BE2C (cell line): ENCODE data around the gene LAMA3.

ENCODE experiments used
- DNase-seq: peaks from one replicate; pipeline ENCODE4 v3.0.0-alpha.2; 2020
- H3K27me3 ChIP-seq: fragments of 250-450 bp; sonication (Bioruptor Pico); 2 replicates; pipeline ENCODE4 v1.5.1; 2020; ENCODE audit warnings: mild to moderate bottlenecking
- H3K36me3 ChIP-seq: fragments of 250-450 bp; sonication (Bioruptor Pico); 2 replicates; pipeline ENCODE4 v1.5.1; 2020; ENCODE audit warnings: mild to moderate bottlenecking
- H3K4me1 ChIP-seq: fragments of 250-450 bp; sonication (Bioruptor Pico); 2 replicates; pipeline ENCODE4 v1.5.1; 2020
- H3K4me3 ChIP-seq: 2 replicates; pipeline ENCODE4 v1.5.1; 2011; ENCODE audit warnings: low read depth, low read length
- H3K9me3 ChIP-seq: fragments of 250-450 bp; sonication (Bioruptor Pico); 2 replicates; pipeline ENCODE4 v1.5.1; 2020
- TF ChIP-seq, protein P1 (sequence below): IDR thresholded peaks from 2 replicates; pipeline ENCODE4 v1.5.1; 2012; ENCODE audit warnings: mild to moderate bottlenecking, low read depth, low read length

Gene LAMA3

DNA sequence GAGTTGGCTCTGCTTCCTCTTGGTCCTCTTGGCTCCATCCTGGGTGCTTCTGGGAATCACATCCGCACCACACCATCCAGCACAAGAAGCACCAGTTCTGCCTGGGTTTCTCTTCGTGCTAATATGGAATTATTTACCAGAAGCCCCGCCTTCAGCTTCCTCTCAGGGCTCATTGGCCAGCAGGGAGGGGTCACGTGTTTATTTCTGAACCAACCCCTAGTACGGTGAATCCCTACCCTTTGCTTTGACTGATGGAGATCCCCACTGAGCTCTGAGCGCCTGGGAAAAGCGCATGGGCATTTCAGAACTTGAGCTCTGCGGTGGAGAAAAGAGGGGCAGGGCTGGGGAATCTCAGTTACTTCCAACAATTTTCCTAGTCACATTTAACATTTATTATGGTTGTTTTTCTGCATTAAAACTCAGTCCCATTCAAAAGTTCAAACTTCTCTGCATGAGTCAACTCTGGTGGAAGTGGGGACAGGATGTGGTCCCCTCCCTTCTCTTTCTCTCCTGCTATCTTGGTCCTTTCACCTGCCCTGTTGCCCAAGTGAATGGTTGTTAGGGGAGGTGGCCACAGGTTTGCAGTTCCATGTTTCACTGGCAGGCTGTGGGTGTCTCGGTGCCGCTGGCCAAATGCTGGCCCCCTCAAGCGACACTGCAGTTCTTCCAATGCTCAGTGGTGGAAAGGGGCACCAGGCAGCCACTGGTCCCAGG, 248.9 kb downstream of the LAMA3 start:
- no peak overlapping the region for H3K4me3 ChIP-seq
- peaks cover 8% of the 10 kb centered on the region; the same call in 1 of the 2 replicates for H3K4me1 ChIP-seq
- no peaks in the 10 kb centered on the region for H3K27me3 ChIP-seq
- no peaks in the 10 kb centered on the region for H3K36me3 ChIP-seq
- no peaks in the 10 kb centered on the region for H3K9me3 ChIP-seq
- DNase-seq: peak; percentile 20
- TF ChIP-seq, protein P1, sequence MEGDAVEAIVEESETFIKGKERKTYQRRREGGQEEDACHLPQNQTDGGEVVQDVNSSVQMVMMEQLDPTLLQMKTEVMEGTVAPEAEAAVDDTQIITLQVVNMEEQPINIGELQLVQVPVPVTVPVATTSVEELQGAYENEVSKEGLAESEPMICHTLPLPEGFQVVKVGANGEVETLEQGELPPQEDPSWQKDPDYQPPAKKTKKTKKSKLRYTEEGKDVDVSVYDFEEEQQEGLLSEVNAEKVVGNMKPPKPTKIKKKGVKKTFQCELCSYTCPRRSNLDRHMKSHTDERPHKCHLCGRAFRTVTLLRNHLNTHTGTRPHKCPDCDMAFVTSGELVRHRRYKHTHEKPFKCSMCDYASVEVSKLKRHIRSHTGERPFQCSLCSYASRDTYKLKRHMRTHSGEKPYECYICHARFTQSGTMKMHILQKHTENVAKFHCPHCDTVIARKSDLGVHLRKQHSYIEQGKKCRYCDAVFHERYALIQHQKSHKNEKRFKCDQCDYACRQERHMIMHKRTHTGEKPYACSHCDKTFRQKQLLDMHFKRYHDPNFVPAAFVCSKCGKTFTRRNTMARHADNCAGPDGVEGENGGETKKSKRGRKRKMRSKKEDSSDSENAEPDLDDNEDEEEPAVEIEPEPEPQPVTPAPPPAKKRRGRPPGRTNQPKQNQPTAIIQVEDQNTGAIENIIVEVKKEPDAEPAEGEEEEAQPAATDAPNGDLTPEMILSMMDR: no peak

DNA sequence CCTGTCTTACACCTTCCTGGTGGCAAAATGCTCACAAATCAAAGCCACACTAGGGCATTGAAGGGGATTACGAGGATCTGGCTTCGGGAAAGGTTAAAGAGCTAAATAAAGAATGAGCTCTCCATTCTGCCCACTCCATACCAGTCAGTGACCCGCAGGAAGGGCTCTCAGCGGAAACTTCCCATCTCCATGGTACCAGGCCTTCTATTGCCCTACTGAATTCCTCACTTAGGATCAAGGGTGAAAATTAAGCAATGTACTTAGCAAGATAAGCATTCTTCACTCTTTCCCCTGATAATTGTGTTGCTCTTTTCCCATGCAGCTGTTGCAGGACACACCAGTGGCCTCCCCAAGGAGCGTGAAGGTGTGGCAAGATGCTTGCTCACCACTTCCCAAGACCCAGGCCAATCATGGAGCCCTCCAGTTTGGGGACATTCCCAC, 249.7 kb downstream of the LAMA3 start:
- no peaks in the 10 kb centered on the region for H3K9me3 ChIP-seq
- no peaks in the 10 kb centered on the region for H3K36me3 ChIP-seq
- H3K27me3 ChIP-seq: no peaks in the 10 kb centered on the region
- TF ChIP-seq, protein P1: no peak
- DNase-seq: no peak
- no peak overlapping the region for H3K4me3 ChIP-seq
- H3K4me1 ChIP-seq: peaks cover 8% of the 10 kb centered on the region; the same call in 1 of the 2 replicates

DNA sequence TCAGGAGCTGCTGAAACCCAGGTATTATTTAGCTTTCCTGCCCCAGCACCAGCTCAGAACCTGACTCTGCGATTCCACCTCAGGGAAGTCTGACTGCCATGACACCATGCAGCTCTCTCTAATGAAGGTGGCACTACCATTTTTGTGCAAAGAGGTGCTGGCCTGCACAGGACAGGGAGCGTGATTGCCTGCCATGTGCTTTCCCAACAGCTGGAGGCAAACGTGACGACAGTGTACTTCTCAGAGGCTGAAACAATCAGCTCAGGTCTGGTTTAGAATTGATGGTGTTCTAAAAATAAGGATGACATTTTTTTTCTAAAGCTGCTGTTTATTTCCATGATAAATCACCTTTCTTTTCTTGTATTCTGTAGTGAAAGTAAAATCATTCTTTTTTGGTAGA, 250.1 kb downstream of the LAMA3 start:
- H3K4me3 ChIP-seq: no peak overlapping the region
- no peaks in the 10 kb centered on the region for H3K27me3 ChIP-seq
- TF ChIP-seq, protein P1: no peak
- no peaks in the 10 kb centered on the region for H3K9me3 ChIP-seq
- peaks cover 5% of the 10 kb centered on the region; the same call in 1 of the 2 replicates for H3K4me1 ChIP-seq
- no peak for DNase-seq
- H3K36me3 ChIP-seq: no peaks in the 10 kb centered on the region

DNA sequence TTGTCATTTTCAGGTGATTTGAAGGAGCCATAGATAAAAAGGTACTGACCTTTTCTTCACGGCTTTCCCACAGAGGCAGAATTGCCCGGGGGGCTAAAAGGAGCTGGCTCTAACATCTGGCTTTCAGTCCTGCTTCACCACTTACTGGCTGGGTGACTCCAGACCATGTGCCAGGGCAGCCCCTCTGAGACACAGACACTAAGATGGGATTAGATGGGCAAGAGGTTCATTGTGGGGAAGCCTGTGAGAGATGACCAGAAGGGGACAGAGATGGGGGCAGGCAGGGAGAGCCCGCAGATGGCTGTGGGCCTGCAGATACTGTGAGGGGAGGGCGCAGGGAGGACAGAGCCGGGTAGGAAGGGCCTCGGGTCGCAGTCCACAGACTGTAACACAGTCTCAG, 250.6 kb downstream of the LAMA3 start:
- Histone ChIP-seq H3K27me3 (no peaks in the 10 kb centered on the region), H3K4me1 (no peaks in the 10 kb centered on the region), H3K36me3 (no peaks in the 10 kb centered on the region), H3K9me3 (no peaks in the 10 kb centered on the region), H3K4me3 (no peak overlapping the region)
- DNase-seq: peak; percentile 53
- TF ChIP-seq, protein P1: no peak

DNA sequence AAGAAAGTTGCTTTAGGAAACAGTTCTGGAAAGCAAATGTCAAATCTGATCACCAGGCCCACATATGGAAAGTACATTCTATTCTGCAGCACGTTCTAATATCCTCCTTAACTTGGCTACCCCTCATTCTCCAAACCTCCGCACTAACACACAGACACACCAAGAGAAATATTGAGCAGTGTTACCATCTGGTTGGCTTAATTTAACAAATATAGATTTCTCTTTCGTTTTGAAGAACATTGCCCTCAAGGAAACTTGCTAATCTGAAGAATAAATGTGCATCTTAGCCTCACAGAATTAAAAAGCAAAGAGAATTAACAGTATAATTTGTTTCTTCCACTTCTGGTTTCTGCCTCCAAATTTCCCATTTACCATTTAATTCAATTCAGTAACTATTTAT, 252.5 kb downstream of the LAMA3 start:
- H3K9me3 ChIP-seq: no peaks in the 10 kb centered on the region
- DNase-seq: no peak
- no peaks in the 10 kb centered on the region for H3K27me3 ChIP-seq
- no peaks in the 10 kb centered on the region for H3K4me1 ChIP-seq
- no peak overlapping the region for H3K4me3 ChIP-seq
- TF ChIP-seq, protein P1: no peak
- H3K36me3 ChIP-seq: no peaks in the 10 kb centered on the region

DNA sequence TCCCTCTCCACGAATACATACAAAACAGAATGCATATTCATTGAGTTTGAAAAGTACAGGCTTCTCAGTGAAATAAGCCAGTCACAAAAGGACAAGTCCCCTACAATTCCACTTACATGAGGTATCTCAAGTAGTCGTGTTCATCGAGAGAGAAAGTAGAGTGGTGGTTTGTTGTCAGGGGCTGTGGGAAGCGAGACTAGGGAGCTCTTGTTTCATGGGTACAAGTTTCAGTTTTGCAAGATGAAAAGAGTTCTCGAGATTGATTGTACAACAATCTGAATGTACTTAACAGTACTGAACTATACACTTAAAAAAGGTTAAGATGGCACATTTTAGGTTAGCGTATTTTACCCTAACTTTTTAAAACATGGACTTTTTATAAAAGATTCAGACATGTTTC, 253.9 kb downstream of the LAMA3 start:
- Histone ChIP-seq H3K9me3 (no peaks in the 10 kb centered on the region), H3K36me3 (no peaks in the 10 kb centered on the region), H3K4me1 (no peaks in the 10 kb centered on the region), H3K27me3 (no peaks in the 10 kb centered on the region), H3K4me3 (no peak overlapping the region)
- TF ChIP-seq, protein P1: no peak
- no peak for DNase-seq
